HL-60 (cell line): ENCODE measurements around the gene LMBRD2.

Source experiments
- DNase-seq, 2 experiments: peaks; one replicate each; pipeline ENCODE4 v3.0.0-alpha.2; 2010 to 2020; ENCODE audit warnings: low read depth in 1 of 2, low spot score in 1 of 2
- H3K27ac ChIP-seq: fragments of 250-450 bp; sonication (Bioruptor Pico); replicated peaks from 2 replicates; pipeline ENCODE4 v1.5.1; 2020; ENCODE audit warnings: mild to moderate bottlenecking, moderate library complexity
- H3K27me3 ChIP-seq: fragments of 250-450 bp; sonication (Bioruptor Pico); 2 replicates; pipeline ENCODE4 v1.5.1; 2021; ENCODE audit warnings: mild to moderate bottlenecking, moderate library complexity; ENCODE audit not compliant: insufficient read depth, poor library complexity, severe bottlenecking
- H3K4me3 ChIP-seq: replicated peaks from 2 replicates; pipeline ENCODE4 v1.5.1; 2011; ENCODE audit warnings: mild to moderate bottlenecking, control low read depth, low read length; ENCODE audit not compliant: insufficient read depth
- CTCF ChIP-seq: IDR thresholded peaks from one replicate; pipeline ENCODE4 v1.5.1; 2011; ENCODE audit warnings: low read length, control low read depth, inconsistent platforms; ENCODE audit not compliant: insufficient read depth
- GABPA ChIP-seq: IDR thresholded peaks from 2 replicates; pipeline ENCODE4 v1.6.1; 2012; ENCODE audit warnings: low read depth
- POLR2AphosphoS5 ChIP-seq: IDR thresholded peaks from 2 replicates; pipeline ENCODE4 v1.6.1; 2012; ENCODE audit warnings: low read depth
- REST ChIP-seq: IDR thresholded peaks from 2 replicates; pipeline ENCODE4 v1.6.1; 2012; ENCODE audit warnings: low read depth; ENCODE audit not compliant: insufficient replicate concordance
- SPI1 ChIP-seq: IDR thresholded peaks from 2 replicates; pipeline ENCODE4 v1.6.1; 2012; ENCODE audit warnings: low read depth, mild to moderate bottlenecking, borderline replicate concordance

Gene LMBRD2

GRCh38 chr5:36108758-36109460, 42.8 kb downstream of the LMBRD2 start:
- Histone ChIP-seq H3K4me3 (no peak overlapping the region), H3K27ac (no peak overlapping the region), H3K27me3 (no peaks in the 10 kb centered on the region)
- no peak for DNase-seq
- no peak for TF ChIP-seq GABPA
- no peak for TF ChIP-seq POLR2AphosphoS5

- H3K27me3 ChIP-seq, result no peaks in the 10 kb centered on the region
- no peak for TF ChIP-seq POLR2AphosphoS5
- no peak for TF ChIP-seq GABPA
- no peak for TF ChIP-seq SPI1
- TF ChIP-seq CTCF, result no peak
- no peak for TF ChIP-seq REST
These were observed 45.9 kb downstream of the LMBRD2 start for GRCh38 chr5:36105819-36106218.

GRCh38 chr5:36099748-36100147, 51.9 kb downstream of the LMBRD2 start:
- no peak overlapping the region for H3K4me3 ChIP-seq
- no peaks in the 10 kb centered on the region for H3K27me3 ChIP-seq
- TF ChIP-seq POLR2AphosphoS5 (no peak), SPI1 (no peak), REST (no peak), GABPA (no peak), CTCF (no peak)
- DNase-seq, result no peak
- no peak overlapping the region for H3K27ac ChIP-seq

More at GRCh38 chr5:36105819-36106218, 45.9 kb downstream of the LMBRD2 start:
- Histone ChIP-seq H3K27ac (no peak overlapping the region), H3K4me3 (no peak overlapping the region)
- no peak for DNase-seq

GRCh38 chr5:36096486-36096885, 55.2 kb downstream of the LMBRD2 start:
- no peak overlapping the region for H3K27ac ChIP-seq
- TF ChIP-seq REST, result no peak
- TF ChIP-seq SPI1, result no peak
- no peak for TF ChIP-seq GABPA
- no peak for TF ChIP-seq POLR2AphosphoS5
- no peak for TF ChIP-seq CTCF
- no peaks in the 10 kb centered on the region for H3K27me3 ChIP-seq
- no peak overlapping the region for H3K4me3 ChIP-seq
- DNase-seq, result no peak
